H9 (cell line): ENCODE measurements around the gene LITAFD. TPM values are rescaled to one million over a fixed set of nuclear protein-coding genes. Genes with fewer than 3 reads are reported as not detected.
A peak's percentile ranks its signal among the peaks of the same experiment; 100 is the strongest.

Experiments used
- DNase-seq: peaks from one replicate; pipeline ENCODE4 v3.0.0-alpha.2; 2017
- H2AFZ ChIP-seq: one replicate; pipeline ENCODE4 v1.6.1; 2013; ENCODE audit warnings: mild to moderate bottlenecking, low read length, control low read depth, moderate library complexity
- H2AK5ac ChIP-seq: 2 replicates; pipeline ENCODE4 v1.6.1; 2013; ENCODE audit warnings: low read length, control low read depth, mixed read lengths; ENCODE audit not compliant: insufficient read length
- H2BK120ac ChIP-seq: one replicate; pipeline ENCODE4 v1.6.1; 2013; ENCODE audit warnings: low read depth, mild to moderate bottlenecking, low read length, control low read depth, inconsistent platforms; ENCODE audit not compliant: poor library complexity, severe bottlenecking
- H2BK12ac ChIP-seq: 2 replicates; pipeline ENCODE4 v1.6.1; 2013; ENCODE audit warnings: low read length, control low read depth, mixed read lengths, low read depth; ENCODE audit not compliant: insufficient read length
- H2BK15ac ChIP-seq: 2 replicates; pipeline ENCODE4 v1.6.1; 2013; ENCODE audit warnings: low read depth, low read length, control low read depth
- H2BK20ac ChIP-seq: one replicate; pipeline ENCODE4 v1.6.1; 2013; ENCODE audit warnings: low read depth, mild to moderate bottlenecking, low read length, control low read depth, inconsistent platforms; ENCODE audit not compliant: poor library complexity, severe bottlenecking
- H2BK5ac ChIP-seq: 2 replicates; pipeline ENCODE4 v1.6.1; 2013; ENCODE audit warnings: low read length, control low read depth, mixed read lengths; ENCODE audit not compliant: insufficient read length
- H3K14ac ChIP-seq: 2 replicates; pipeline ENCODE4 v1.6.1; 2013; ENCODE audit warnings: low read length, control low read depth; ENCODE audit not compliant: insufficient read depth
- H3K18ac ChIP-seq: 2 replicates; pipeline ENCODE4 v1.6.1; 2013; ENCODE audit warnings: low read depth, mild to moderate bottlenecking, mixed read lengths, low read length, control low read depth; ENCODE audit not compliant: insufficient read length
- H3K23ac ChIP-seq: 2 replicates; pipeline ENCODE4 v1.6.1; 2013; ENCODE audit warnings: low read length, control low read depth, mixed read lengths, low read depth; ENCODE audit not compliant: insufficient read length
- H3K23me2 ChIP-seq: 2 replicates; pipeline ENCODE4 v1.6.1; 2013; ENCODE audit warnings: low read depth, mild to moderate bottlenecking, mixed read lengths, low read length, control low read depth; ENCODE audit not compliant: insufficient read length, poor library complexity, severe bottlenecking
- H3K27ac ChIP-seq: 2 replicates; pipeline ENCODE4 v1.5.1; 2013; ENCODE audit warnings: low read length, control low read depth, mixed read lengths, low read depth; ENCODE audit not compliant: insufficient read length
- H3K27me3 ChIP-seq: 2 replicates; pipeline ENCODE4 v1.6.1; 2013; ENCODE audit warnings: low read length, control low read depth, inconsistent platforms; ENCODE audit not compliant: insufficient read depth
- H3K4ac ChIP-seq: 2 replicates; pipeline ENCODE4 v1.6.1; 2013; ENCODE audit warnings: low read depth, mild to moderate bottlenecking, control low read depth, inconsistent platforms, low read length, moderate library complexity
- H3K4me1 ChIP-seq: 2 replicates; pipeline ENCODE4 v1.6.1; 2013; ENCODE audit warnings: low read length, control low read depth, inconsistent platforms; ENCODE audit not compliant: insufficient read depth
- H3K4me2 ChIP-seq: 2 replicates; pipeline ENCODE4 v1.6.1; 2013; ENCODE audit warnings: low read length, control low read depth, mixed read lengths; ENCODE audit not compliant: insufficient read length, insufficient read depth
- H3K56ac ChIP-seq: 2 replicates; pipeline ENCODE4 v1.6.1; 2013; ENCODE audit warnings: low read depth, mild to moderate bottlenecking, mixed read lengths, low read length, control low read depth; ENCODE audit not compliant: insufficient read length
- H3K79me1 ChIP-seq: 2 replicates; pipeline ENCODE4 v1.6.1; 2013; ENCODE audit warnings: low read depth, mild to moderate bottlenecking, moderate library complexity, low read length, control low read depth, inconsistent platforms; ENCODE audit not compliant: insufficient read depth, poor library complexity, severe bottlenecking
- H3K79me2 ChIP-seq: 2 replicates; pipeline ENCODE4 v1.6.1; 2013; ENCODE audit warnings: low read length, control low read depth, inconsistent platforms; ENCODE audit not compliant: insufficient read depth
- H3K9ac ChIP-seq: 2 replicates; pipeline ENCODE4 v1.6.1; 2013; ENCODE audit warnings: low read length, control low read depth, mixed read lengths; ENCODE audit not compliant: insufficient read length; ENCODE audit errors: extremely low read depth
- H3K9me3 ChIP-seq: one replicate; pipeline ENCODE4 v1.6.1; 2013; ENCODE audit warnings: low read depth, low read length, inconsistent platforms; ENCODE audit not compliant: control insufficient read depth
- H3T11ph ChIP-seq: one replicate; pipeline ENCODE4 v1.6.1; 2013; ENCODE audit warnings: mild to moderate bottlenecking, low read length, control low read depth, inconsistent platforms
- H4K20me1 ChIP-seq: one replicate; pipeline ENCODE4 v1.6.1; 2013; ENCODE audit not compliant: control insufficient read depth, insufficient read length, insufficient read depth
- H4K5ac ChIP-seq: 2 replicates; pipeline ENCODE4 v1.6.1; 2013; ENCODE audit warnings: low read depth, mild to moderate bottlenecking, mixed read lengths, low read length, control low read depth; ENCODE audit not compliant: insufficient read length
- H4K8ac ChIP-seq: replicated peaks from 2 replicates; pipeline ENCODE4 v1.6.1; 2013; ENCODE audit warnings: low read length, control low read depth, mixed read lengths, low read depth; ENCODE audit not compliant: insufficient read length
- H4K91ac ChIP-seq: 2 replicates; pipeline ENCODE4 v1.6.1; 2013; ENCODE audit warnings: low read depth, mild to moderate bottlenecking, moderate library complexity, mixed read lengths, low read length, control low read depth; ENCODE audit not compliant: insufficient read length
- H3K27ac Mint-ChIP-seq, 3 experiments: 2 replicates in 2 of 3; 3 replicates in 1 of 3; pipeline ENCODE4 v1.8.0; 2020 to 2021; ENCODE audit warnings: mixed read lengths in 3 of 3, mild to moderate bottlenecking in 1 of 3, moderate library complexity in 1 of 3
- H3K27me3 Mint-ChIP-seq: 2 replicates; pipeline ENCODE4 v1.8.0; 2021; ENCODE audit warnings: low read depth, mild to moderate bottlenecking, moderate library complexity, mixed read lengths
- H3K36me3 Mint-ChIP-seq, 3 experiments: 2 replicates in 2 of 3; 3 replicates in 1 of 3; pipeline ENCODE4 v1.8.0; 2020 to 2021; ENCODE audit warnings: low read depth in 3 of 3, mixed read lengths in 3 of 3; ENCODE audit not compliant: insufficient read depth in 1 of 3
- H3K4me1 Mint-ChIP-seq, 2 experiments: 2 replicates each; pipeline ENCODE4 v1.8.0; 2020; ENCODE audit warnings: mixed read lengths in 2 of 2
- H3K4me3 Mint-ChIP-seq, 2 experiments: 2 replicates in 1 of 2; 3 replicates in 1 of 2; pipeline ENCODE4 v1.8.0; 2020 to 2021; ENCODE audit warnings: mild to moderate bottlenecking in 2 of 2, mixed read lengths in 2 of 2, moderate library complexity in 1 of 2
- H3K9me3 Mint-ChIP-seq, 2 experiments: 2 replicates in 1 of 2; 3 replicates in 1 of 2; pipeline ENCODE4 v1.8.0; 2020; ENCODE audit warnings: mild to moderate bottlenecking in 2 of 2, mixed read lengths in 2 of 2, moderate library complexity in 1 of 2
- CTCF ChIP-seq: fragments of 200-600 bp; sonication (generic); conservative IDR thresholded peaks from 3 replicates; pipeline ENCODE4 v1.8.0; 2021; ENCODE audit warnings: antibody characterized with exemption, mild to moderate bottlenecking
- WGBS: extraction: QIAGEN DNeasy Blood & Tissue Kit; methylation state at CpG from one replicate; pipeline ENCODE4 v1.1.7; 2013; ENCODE audit warnings: missing lambda C conversion rate, low lambda C conversion rate, mixed read lengths; ENCODE audit not compliant: insufficient read length; ENCODE audit errors: extremely low coverage; 5-methylcytosine and 5-hydroxymethylcytosine counted together
- total RNA-seq: library from RNA; stranded (reverse); gene quantifications from 2 replicates; pipeline ENCODE4 v1.2.1, GENCODE V29; 2021

Gene LITAFD
- total RNA-seq, 1 experiment from 2014 or later: not detected

- Histone ChIP-seq H3K9ac (no peak overlapping the region), H3K14ac (no peak overlapping the region), H2BK5ac (no peak overlapping the region), H4K5ac (no peak overlapping the region), H3K4me2 (no peak overlapping the region), H3K27me3 (no peaks in the 10 kb centered on the region), H3K4me1 (peaks cover 20% of the 10 kb centered on the region; the same call in 1 of the 2 replicates), H3K23ac (no peak overlapping the region), H3K27ac (no peak overlapping the region), H3K56ac (no peak overlapping the region), H2BK15ac (no peak overlapping the region), H3K79me2 (peaks cover 58% of the 10 kb centered on the region; the same call in 1 of the 2 replicates), H2AK5ac (no peak overlapping the region), H3K4ac (no peak overlapping the region), H4K20me1 (peaks cover 5% of the 10 kb centered on the region), H2BK12ac (no peak overlapping the region), H2BK20ac (no peak overlapping the region), H3K18ac (no peak overlapping the region), H2BK120ac (no peak overlapping the region), H2AFZ (no peak overlapping the region), H4K8ac (no peak overlapping the region), H4K91ac (no peak overlapping the region), H3T11ph (no peak overlapping the region), H3K23me2 (peaks cover 15% of the 10 kb centered on the region), H3K9me3 (no peaks in the 10 kb centered on the region), H3K79me1 (peaks cover 5% of the 10 kb centered on the region)
- Mint-ChIP-seq H3K36me3 (peaks cover 15 to 22% (median 17%) of the 10 kb centered on the region in 3 experiments), H3K9me3 (no peaks in the 10 kb centered on the region; a peak in 2 of 5 replicates), H3K27me3 (no peaks in the 10 kb centered on the region; the same call in 1 of the 2 replicates), H3K4me3 (peak overlapping the region; percentile 3 to 90; a peak in 4 of 5 replicates), H3K27ac (peak overlapping the region; percentile 27 to 96 (median 83); a peak in 6 of 7 replicates), H3K4me1 (peaks cover 52 to 71% of the 10 kb centered on the region in 2 experiments)
- no peak for TF ChIP-seq CTCF
- DNase-seq: no peak
- no CpG with 5 or more reads among the region's 13 CpGs for WGBS
Observed at GRCh38 chr16:8864480-8865110, 17.6 kb upstream of the LITAFD start.
